OCI-LY7 (cell line): ENCODE data around the gene PAK4.

Experiments used
- EZH2phosphoT487 ChIP-seq: fragments of 200-600 bp; sonication (generic); IDR thresholded peaks from 2 replicates; pipeline ENCODE4 v1.6.1; 2018; ENCODE audit warnings: low read depth, borderline replicate concordance, mild to moderate bottlenecking, mixed run types, antibody characterized with exemption, low read length, moderate library complexity, mixed read lengths
- TF ChIP-seq, protein P1 (sequence below): fragments of 200-600 bp; sonication (generic); conservative IDR thresholded peaks from 2 replicates; pipeline ENCODE4 v1.5.1; 2014; ENCODE audit warnings: mild to moderate bottlenecking, antibody characterized with exemption, low read length, moderate library complexity, mixed read lengths

DNA sequence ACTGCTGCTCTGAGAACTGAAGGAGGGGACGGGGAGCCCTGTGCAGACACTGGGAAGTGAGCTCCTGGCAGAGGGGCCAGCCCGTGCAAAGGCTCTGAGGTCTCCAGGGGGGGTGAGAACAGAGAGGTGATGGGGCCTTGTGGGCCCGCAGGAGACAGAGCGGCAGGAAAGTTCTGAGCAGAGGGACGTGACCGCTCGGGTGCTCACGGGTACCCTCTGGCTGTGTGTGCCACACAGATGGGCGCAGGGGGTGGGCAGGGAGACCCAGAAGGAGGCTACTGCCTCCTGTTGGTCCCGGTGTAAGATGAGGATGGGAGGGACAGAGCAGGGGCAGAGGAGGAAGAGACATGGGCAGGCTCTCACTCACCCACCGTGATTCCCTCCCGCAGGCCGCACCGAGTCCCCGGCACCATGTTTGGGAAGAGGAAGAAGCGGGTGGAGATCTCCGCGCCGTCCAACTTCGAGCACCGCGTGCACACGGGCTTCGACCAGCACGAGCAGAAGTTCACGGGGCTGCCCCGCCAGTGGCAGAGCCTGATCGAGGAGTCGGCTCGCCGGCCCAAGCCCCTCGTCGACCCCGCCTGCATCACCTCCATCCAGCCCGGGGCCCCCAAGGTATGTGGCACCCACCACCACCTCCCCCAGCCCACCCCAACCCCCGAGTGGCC lies 43.7 kb downstream of the PAK4 start:
- TF ChIP-seq, protein P1, sequence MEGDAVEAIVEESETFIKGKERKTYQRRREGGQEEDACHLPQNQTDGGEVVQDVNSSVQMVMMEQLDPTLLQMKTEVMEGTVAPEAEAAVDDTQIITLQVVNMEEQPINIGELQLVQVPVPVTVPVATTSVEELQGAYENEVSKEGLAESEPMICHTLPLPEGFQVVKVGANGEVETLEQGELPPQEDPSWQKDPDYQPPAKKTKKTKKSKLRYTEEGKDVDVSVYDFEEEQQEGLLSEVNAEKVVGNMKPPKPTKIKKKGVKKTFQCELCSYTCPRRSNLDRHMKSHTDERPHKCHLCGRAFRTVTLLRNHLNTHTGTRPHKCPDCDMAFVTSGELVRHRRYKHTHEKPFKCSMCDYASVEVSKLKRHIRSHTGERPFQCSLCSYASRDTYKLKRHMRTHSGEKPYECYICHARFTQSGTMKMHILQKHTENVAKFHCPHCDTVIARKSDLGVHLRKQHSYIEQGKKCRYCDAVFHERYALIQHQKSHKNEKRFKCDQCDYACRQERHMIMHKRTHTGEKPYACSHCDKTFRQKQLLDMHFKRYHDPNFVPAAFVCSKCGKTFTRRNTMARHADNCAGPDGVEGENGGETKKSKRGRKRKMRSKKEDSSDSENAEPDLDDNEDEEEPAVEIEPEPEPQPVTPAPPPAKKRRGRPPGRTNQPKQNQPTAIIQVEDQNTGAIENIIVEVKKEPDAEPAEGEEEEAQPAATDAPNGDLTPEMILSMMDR, result no peak
- TF ChIP-seq EZH2phosphoT487, result no peak
